ENCODE results near the gene MGARP. TPM values are rescaled to one million over a fixed set of nuclear protein-coding genes. Genes with fewer than 3 reads are reported as not detected.
A peak's percentile ranks its signal among the peaks of the same experiment; 100 is the strongest.

Gene MGARP
- total and polyA plus RNA-seq, 9 of the 15 experiments (the other 6 are each of a cell fraction or from before 2014, with no cell fraction given): 0.11 to 0.45 (median 0.23) TPM; not detected in 4

DNA sequence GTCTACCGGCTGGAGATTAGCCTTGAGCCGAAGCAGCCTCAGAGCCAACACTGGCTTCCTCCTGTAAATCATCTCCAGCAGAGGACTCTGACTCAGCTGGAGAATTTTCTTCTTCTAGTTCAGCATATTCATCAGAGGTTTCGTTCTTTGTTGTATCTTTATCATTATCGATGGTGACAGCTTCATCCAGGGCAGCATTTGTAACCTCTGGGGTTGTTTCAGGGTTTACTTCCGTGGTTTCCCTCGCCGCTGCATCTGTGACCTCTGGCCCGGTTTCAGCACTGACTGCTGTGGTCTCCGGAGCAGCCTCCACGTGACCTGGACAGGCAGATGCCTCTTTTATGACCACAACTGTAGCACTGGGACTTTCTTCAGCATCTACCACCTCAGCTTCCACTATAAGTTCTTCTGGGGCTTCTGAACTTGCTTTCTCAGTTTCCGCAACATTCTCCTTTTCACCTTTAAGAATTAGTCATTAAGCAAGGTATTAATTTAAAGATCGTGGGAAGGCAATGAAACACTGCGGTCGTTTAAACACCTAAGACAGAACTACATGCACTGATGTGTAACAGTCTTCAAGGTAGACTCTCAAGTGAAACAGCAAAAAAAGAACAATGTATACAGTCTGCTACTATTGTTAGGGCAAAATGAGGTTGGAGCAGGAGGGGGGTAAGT lies 13.3 kb downstream of the MGARP start (continued):
- TF ChIP-seq TRIM28 (IDR thresholded peaks at IDR 0.05): peak; percentile 74; the same call in 1 of the 2 replicates
- TF ChIP-seq SRF (CRISPR knock-in tag; IDR thresholded peaks at IDR 0.05): no peak
- TF ChIP-seq, protein P1, sequence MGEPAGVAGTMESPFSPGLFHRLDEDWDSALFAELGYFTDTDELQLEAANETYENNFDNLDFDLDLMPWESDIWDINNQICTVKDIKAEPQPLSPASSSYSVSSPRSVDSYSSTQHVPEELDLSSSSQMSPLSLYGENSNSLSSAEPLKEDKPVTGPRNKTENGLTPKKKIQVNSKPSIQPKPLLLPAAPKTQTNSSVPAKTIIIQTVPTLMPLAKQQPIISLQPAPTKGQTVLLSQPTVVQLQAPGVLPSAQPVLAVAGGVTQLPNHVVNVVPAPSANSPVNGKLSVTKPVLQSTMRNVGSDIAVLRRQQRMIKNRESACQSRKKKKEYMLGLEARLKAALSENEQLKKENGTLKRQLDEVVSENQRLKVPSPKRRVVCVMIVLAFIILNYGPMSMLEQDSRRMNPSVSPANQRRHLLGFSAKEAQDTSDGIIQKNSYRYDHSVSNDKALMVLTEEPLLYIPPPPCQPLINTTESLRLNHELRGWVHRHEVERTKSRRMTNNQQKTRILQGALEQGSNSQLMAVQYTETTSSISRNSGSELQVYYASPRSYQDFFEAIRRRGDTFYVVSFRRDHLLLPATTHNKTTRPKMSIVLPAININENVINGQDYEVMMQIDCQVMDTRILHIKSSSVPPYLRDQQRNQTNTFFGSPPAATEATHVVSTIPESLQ (CRISPR knock-in tag; IDR thresholded peaks at IDR 0.05): no peak
- peak; percentile 25; the same call in 1 of the 2 replicates for TF ChIP-seq MAFK (IDR thresholded peaks at IDR 0.05; ENCODE audit: low read length)
- TF ChIP-seq FOXK2 (conservative IDR thresholded peaks at IDR 0.05 in 1 of 2, IDR thresholded peaks at IDR 0.05 in 1 of 2; ENCODE audit: low read depth in 2 of 2): peak; percentile 83 to 84
- TF ChIP-seq JUN (IDR thresholded peaks at IDR 0.05; ENCODE audit: borderline replicate concordance, low read depth, low read length): peak; percentile 82; the same call in 1 of the 2 replicates
- TF ChIP-seq JUN (CRISPR knock-in tag; IDR thresholded peaks at IDR 0.05; ENCODE audit: borderline replicate concordance): no peak
- TF ChIP-seq, protein P2, sequence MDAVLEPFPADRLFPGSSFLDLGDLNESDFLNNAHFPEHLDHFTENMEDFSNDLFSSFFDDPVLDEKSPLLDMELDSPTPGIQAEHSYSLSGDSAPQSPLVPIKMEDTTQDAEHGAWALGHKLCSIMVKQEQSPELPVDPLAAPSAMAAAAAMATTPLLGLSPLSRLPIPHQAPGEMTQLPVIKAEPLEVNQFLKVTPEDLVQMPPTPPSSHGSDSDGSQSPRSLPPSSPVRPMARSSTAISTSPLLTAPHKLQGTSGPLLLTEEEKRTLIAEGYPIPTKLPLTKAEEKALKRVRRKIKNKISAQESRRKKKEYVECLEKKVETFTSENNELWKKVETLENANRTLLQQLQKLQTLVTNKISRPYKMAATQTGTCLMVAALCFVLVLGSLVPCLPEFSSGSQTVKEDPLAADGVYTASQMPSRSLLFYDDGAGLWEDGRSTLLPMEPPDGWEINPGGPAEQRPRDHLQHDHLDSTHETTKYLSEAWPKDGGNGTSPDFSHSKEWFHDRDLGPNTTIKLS (IDR thresholded peaks at IDR 0.05; ENCODE audit: borderline replicate concordance, low read depth): peak; percentile 44; the same call in 1 of the 2 replicates
- TF ChIP-seq PHB (CRISPR knock-in tag; IDR thresholded peaks at IDR 0.05): no peak
- TF ChIP-seq RCOR1 (IDR thresholded peaks at IDR 0.05; ENCODE audit: borderline replicate concordance in 1 of 2, low read depth in 2 of 2, low read length in 2 of 2): peak; percentile 74 to 97
- TF ChIP-seq, protein P3, sequence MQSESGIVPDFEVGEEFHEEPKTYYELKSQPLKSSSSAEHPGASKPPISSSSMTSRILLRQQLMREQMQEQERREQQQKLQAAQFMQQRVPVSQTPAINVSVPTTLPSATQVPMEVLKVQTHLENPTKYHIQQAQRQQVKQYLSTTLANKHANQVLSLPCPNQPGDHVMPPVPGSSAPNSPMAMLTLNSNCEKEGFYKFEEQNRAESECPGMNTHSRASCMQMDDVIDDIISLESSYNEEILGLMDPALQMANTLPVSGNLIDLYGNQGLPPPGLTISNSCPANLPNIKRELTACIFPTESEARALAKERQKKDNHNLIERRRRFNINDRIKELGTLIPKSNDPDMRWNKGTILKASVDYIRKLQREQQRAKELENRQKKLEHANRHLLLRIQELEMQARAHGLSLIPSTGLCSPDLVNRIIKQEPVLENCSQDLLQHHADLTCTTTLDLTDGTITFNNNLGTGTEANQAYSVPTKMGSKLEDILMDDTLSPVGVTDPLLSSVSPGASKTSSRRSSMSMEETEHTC (IDR thresholded peaks at IDR 0.05): peak; percentile 78; the same call in 1 of the 2 replicates
- TF ChIP-seq CREB1 (IDR thresholded peaks at IDR 0.05): peak; percentile 63; the same call in 1 of the 2 replicates
- TF ChIP-seq CREB1 (CRISPR knock-in tag; IDR thresholded peaks at IDR 0.05): no peak
- peak; percentile 73 for TF ChIP-seq ATF7 (IDR thresholded peaks at IDR 0.05)
- TF ChIP-seq STAT5B (CRISPR knock-in tag; IDR thresholded peaks at IDR 0.05): no peak
- TF ChIP-seq ZNF584 (CRISPR knock-in tag; IDR thresholded peaks at IDR 0.05; ENCODE audit: low read depth): 0 out of 2 replicates have a peak, but pooled peaks have one; percentile 42
- no peak for TF ChIP-seq E2F3 (CRISPR knock-in tag; IDR thresholded peaks at IDR 0.05)
- TF ChIP-seq SIX5 (IDR thresholded peaks at IDR 0.05; ENCODE audit: borderline replicate concordance in 1 of 2, insufficient read depth in 1 of 2, low read depth in 1 of 2, low read length in 2 of 2): no peak
- TF ChIP-seq ZNF124 (CRISPR knock-in tag; IDR thresholded peaks at IDR 0.05): no peak
- no peak for TF ChIP-seq CBX5 (IDR thresholded peaks at IDR 0.05; ENCODE audit: borderline replicate concordance, low read depth)
- TF ChIP-seq EP400 (IDR thresholded peaks at IDR 0.05): peak; percentile 49; the same call in 1 of the 2 replicates
- TF ChIP-seq, protein P4, sequence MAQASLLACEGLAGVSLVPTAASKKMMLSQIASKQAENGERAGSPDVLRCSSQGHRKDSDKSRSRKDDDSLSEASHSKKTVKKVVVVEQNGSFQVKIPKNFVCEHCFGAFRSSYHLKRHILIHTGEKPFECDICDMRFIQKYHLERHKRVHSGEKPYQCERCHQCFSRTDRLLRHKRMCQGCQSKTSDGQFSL (CRISPR knock-in tag; IDR thresholded peaks at IDR 0.05): no peak
- TF ChIP-seq, protein P4 (tag; IDR thresholded peaks at IDR 0.05): no peak
- TF ChIP-seq NCOR1 (IDR thresholded peaks at IDR 0.05): peak; percentile 83

All from K562 (cell line).